NK-92 (cell line): Measurements from ENCODE around the gene NME2.

ENCODE experiments used
- DNase-seq: peaks from one replicate; lab custom pipeline; 2025; ENCODE audit not compliant: unreplicated experiment; lab: John Stamatoyannopoulos, UW

Gene NME2

GRCh38 chr17:51200295-51200694, 34.1 kb downstream of the NME2 start:
- DNase-seq = no peak

DNA sequence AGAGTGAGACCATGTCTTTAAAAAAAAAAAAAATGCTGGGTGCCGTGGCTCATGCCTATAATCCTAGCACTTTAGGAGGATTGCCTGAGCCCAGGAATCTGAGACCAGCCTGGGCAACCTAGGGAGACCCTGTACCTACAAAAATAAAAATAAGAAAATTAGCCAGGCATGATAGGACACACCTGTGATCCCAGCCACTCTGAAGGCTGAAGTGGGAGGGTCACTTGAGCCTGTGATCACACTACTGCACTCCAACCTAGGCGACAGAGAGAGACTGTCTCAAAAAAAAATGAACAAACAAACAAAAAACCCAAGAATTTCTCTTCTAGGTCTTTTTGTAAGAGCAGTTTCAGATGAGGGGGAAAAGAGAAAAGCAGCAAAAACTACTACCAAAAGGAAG, 34.6 kb downstream of the NME2 start:
- no peak for DNase-seq

GRCh38 chr17:51203838-51204237, 37.6 kb downstream of the NME2 start:
- no peak for DNase-seq

- DNase-seq = no peak
These were observed 48.7 kb downstream of the NME2 start for GRCh38 chr17:51214920-51215319.

- DNase-seq = no peak
These were observed 51.7 kb downstream of the NME2 start for GRCh38 chr17:51217946-51218345.

- DNase-seq = no peak
These were observed 55.1 kb downstream of the NME2 start for GRCh38 chr17:51221322-51221721.
